GM06990 (cell line): ENCODE results near the gene NFATC4.
"Not testable (repeated sequence)": the region's sequence is repeated elsewhere in the genome, so short reads cannot be mapped to it uniquely, and the experiment has no call there.

Experiments
- DNase-seq: peaks from one replicate; pipeline ENCODE4 v3.0.0-alpha.2; 2011; ENCODE audit not compliant: insufficient read length; ENCODE audit errors: extremely low read depth
- H3K27me3 ChIP-seq: replicated peaks from 2 replicates; pipeline ENCODE4 v1.6.0; 2011; ENCODE audit warnings: low read length; ENCODE audit not compliant: control insufficient read depth, insufficient read depth
- H3K36me3 ChIP-seq: 2 replicates; pipeline ENCODE4 v1.5.1; 2011; ENCODE audit warnings: low read length; ENCODE audit not compliant: control insufficient read depth, insufficient read depth
- H3K4me3 ChIP-seq: replicated peaks from 2 replicates; pipeline ENCODE4 v1.5.1; 2011; ENCODE audit warnings: low read depth, mild to moderate bottlenecking, control low read depth, low read length
- CTCF ChIP-seq: IDR thresholded peaks from 2 replicates; pipeline ENCODE4 v1.5.1; 2011; ENCODE audit warnings: low read length, control low read depth, mild to moderate bottlenecking, inconsistent platforms; ENCODE audit not compliant: insufficient read depth, poor library complexity, severe bottlenecking

NFATC4 gene

GRCh38 chr14:24369463-24369862, 1.5 kb downstream of the NFATC4 start:
- DNase-seq: no peak
- no peaks in the 10 kb centered on the region; the same call in none of the 2 replicates for H3K27me3 ChIP-seq
- TF ChIP-seq CTCF: no peak
- H3K36me3 ChIP-seq: no peaks in the 10 kb centered on the region
- H3K4me3 ChIP-seq: no peak overlapping the region

- Histone ChIP-seq H3K4me3 (no peak overlapping the region), H3K36me3 (no peaks in the 10 kb centered on the region), H3K27me3 (no peaks in the 10 kb centered on the region; the same call in none of the 2 replicates)
- DNase-seq: no peak
- TF ChIP-seq CTCF: no peak
Observed at GRCh38 chr14:24369907-24370687, 2.1 kb downstream of the NFATC4 start.

DNA sequence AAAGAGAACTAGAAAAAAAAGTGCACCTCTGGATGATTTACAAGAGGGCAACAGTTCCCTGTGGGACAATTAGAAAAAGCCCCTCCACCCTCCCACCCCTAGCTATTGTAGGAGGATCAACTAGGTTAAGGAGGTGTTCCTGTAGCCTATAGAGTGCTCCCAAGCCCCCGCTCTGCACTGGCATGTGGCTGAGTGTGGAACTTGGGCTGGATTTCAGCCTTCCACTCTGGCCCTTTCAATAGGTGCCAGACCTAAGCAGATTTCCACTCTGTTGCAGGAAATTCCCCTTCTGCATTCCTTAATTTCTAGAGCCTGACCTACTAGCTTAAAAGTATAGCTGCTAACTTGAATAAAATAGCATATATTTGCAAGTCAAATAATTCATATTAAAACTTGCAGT, 2.8 kb downstream of the NFATC4 start:
- Histone ChIP-seq H3K4me3 (no peak overlapping the region), H3K27me3 (no peaks in the 10 kb centered on the region; the same call in none of the 2 replicates), H3K36me3 (no peaks in the 10 kb centered on the region)
- no peak for TF ChIP-seq CTCF
- no peak for DNase-seq

DNA sequence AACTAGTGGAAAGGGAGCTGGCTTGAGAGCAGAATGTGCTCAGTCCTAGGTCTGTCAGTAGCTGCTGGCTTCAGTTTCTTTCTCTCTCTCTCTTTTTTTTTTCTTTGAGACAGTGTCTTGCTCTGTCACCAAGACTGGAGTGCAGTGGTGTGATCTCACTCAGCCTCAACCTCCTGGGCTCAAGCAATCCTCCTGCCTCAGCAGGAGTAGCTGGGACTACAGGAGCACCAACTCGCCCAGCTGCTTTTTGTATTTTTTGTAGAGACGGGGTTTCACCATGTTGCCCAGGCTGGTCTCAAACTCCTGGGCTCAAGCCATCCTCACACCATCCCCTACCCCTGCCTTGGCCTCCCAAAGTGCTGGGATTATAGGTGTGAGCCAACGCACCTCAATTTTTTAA, 3.6 kb downstream of the NFATC4 start:
- not testable (repeated sequence) for H3K36me3 ChIP-seq, H3K27me3 ChIP-seq, DNase-seq, H3K4me3 ChIP-seq

- H3K27me3 ChIP-seq: no peaks in the 10 kb centered on the region; the same call in none of the 2 replicates
- TF ChIP-seq CTCF: no peak
- no peak for DNase-seq
- no peak overlapping the region for H3K4me3 ChIP-seq
- H3K36me3 ChIP-seq: no peaks in the 10 kb centered on the region
Observed at GRCh38 chr14:24372701-24373416, 4.9 kb downstream of the NFATC4 start.

GRCh38 chr14:24376448-24377070, 8.6 kb downstream of the NFATC4 start:
- Histone ChIP-seq H3K27me3 (no peaks in the 10 kb centered on the region), H3K36me3 (no peaks in the 10 kb centered on the region), H3K4me3 (no peak overlapping the region)
- DNase-seq: no peak
- TF ChIP-seq CTCF: no peak
